Measurements from ENCODE around the gene FIS1. TPM values are rescaled to one million over a fixed set of nuclear protein-coding genes. Genes with fewer than 3 reads are reported as not detected.
"Not testable (repeated sequence)": the region's sequence is repeated elsewhere in the genome, so short reads cannot be mapped to it uniquely, and the experiment has no call there.

Gene FIS1
- total RNA-seq, 2 experiments from 2014 or later: 81.2 to 82.3 TPM

DNA sequence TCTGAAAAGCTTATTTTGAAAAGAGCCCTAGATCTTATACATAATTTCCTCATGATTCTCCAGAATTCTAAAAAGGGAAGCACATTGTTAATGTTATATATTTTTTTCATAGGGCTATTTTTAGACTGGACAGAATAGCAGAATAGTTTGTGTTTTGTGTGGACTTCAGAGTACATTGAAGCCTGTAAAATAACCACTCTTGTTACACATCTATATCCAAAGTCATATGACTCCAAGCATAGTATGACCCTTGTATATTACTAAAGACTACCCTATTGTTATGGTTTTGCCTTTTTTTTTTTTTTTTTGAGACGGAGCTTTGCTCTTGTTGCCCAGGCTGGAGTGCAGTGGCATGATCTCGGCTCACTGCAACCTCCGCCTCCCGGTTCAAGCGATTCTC is 26.1 kb upstream of the FIS1 start:
- Mint-ChIP-seq H3K4me3 (no peak overlapping the region), H3K9me3 (no peaks in the 10 kb centered on the region), H3K27me3 (peaks cover 12% of the 10 kb centered on the region), H3K27ac (no peak overlapping the region), H3K36me3 (ENCODE audit: low read depth) (no peaks in the 10 kb centered on the region), H3K4me1 (ENCODE audit: low read depth) (no peaks in the 10 kb centered on the region)
- ChIA-PET POLR2A (interaction anchor here (0.6 kb wide), 1 partner anchor 202 kb away, joined by 3 read pairs; no protein-coding TSS in a partner anchor), CTCF (interaction anchor here (0.8 kb wide), 1 partner anchor 127 kb away, joined by 6 read pairs; no protein-coding TSS in a partner anchor)
- Histone ChIP-seq H3K36me3 (ENCODE audit: insufficient read depth, low read length) (no peaks in the 10 kb centered on the region), H3K9me3 (ENCODE audit: control insufficient read depth in 1 of 2, insufficient read depth in 1 of 2, low read length in 2 of 2) (no peaks in the 10 kb centered on the region), H3K4me3 (ENCODE audit: low read length) (no peak overlapping the region), H3K27me3 (ENCODE audit: control insufficient read depth in 1 of 2, insufficient read depth in 2 of 2, low read length in 2 of 2) (peaks cover 0 to 2% of the 10 kb centered on the region in 2 experiments), H3K27ac (ENCODE audit: low read depth in 1 of 2, low read length in 2 of 2) (no peak overlapping the region), H3K4me1 (ENCODE audit: insufficient read depth, low read length) (no peaks in the 10 kb centered on the region)
- TF ChIP-seq, protein P1, sequence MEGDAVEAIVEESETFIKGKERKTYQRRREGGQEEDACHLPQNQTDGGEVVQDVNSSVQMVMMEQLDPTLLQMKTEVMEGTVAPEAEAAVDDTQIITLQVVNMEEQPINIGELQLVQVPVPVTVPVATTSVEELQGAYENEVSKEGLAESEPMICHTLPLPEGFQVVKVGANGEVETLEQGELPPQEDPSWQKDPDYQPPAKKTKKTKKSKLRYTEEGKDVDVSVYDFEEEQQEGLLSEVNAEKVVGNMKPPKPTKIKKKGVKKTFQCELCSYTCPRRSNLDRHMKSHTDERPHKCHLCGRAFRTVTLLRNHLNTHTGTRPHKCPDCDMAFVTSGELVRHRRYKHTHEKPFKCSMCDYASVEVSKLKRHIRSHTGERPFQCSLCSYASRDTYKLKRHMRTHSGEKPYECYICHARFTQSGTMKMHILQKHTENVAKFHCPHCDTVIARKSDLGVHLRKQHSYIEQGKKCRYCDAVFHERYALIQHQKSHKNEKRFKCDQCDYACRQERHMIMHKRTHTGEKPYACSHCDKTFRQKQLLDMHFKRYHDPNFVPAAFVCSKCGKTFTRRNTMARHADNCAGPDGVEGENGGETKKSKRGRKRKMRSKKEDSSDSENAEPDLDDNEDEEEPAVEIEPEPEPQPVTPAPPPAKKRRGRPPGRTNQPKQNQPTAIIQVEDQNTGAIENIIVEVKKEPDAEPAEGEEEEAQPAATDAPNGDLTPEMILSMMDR (IDR thresholded peaks at IDR 0.05): no peak
- no peak for ATAC-seq (ENCODE audit: poor library complexity)
- intact Hi-C loops (cut with DNase I, micrococcal nuclease): no loop called here
- no peak for DNase-seq

DNA sequence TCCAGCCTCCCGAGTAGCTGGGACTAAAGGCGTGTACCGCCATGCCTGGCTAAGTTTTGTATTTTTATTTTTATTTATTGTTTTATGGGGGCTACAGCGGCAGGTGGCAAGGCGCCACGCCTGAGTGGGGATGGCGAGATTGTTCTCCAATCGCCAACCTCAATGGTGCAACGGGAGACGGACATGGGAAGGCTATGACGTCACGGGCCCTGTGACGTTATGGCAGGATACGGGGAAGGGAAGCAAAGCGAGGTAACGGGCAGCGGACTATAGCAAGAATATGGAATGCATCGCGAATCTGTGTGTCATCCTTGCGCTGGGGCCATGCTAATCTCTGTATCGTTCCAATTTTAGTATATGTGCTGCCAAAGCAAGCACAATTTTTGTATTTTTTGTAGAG is 24.8 kb upstream of the FIS1 start:
- ATAC-seq (ENCODE audit: poor library complexity) (no peak), DNase-seq (no peak)
- H3K27me3 ChIP-seq (ENCODE audit: control insufficient read depth in 1 of 2, insufficient read depth in 2 of 2, low read length in 2 of 2): no peaks in the 10 kb centered on the region
- no peak overlapping the region for H3K27ac ChIP-seq (ENCODE audit: low read depth in 1 of 2, low read length in 2 of 2)
- H3K4me3 ChIP-seq (ENCODE audit: low read length): no peak overlapping the region
- ChIA-PET CTCF (no interaction called here), POLR2A (no interaction called here)
- H3K27me3 Mint-ChIP-seq: peaks cover 16% of the 10 kb centered on the region
- H3K4me1 ChIP-seq (ENCODE audit: insufficient read depth, low read length): no peaks in the 10 kb centered on the region
- no peaks in the 10 kb centered on the region for H3K36me3 Mint-ChIP-seq (ENCODE audit: low read depth)
- no peak overlapping the region for H3K4me3 Mint-ChIP-seq
- no peaks in the 10 kb centered on the region for H3K9me3 ChIP-seq (ENCODE audit: control insufficient read depth in 1 of 2, insufficient read depth in 1 of 2, low read length in 2 of 2)
- no peaks in the 10 kb centered on the region for H3K36me3 ChIP-seq (ENCODE audit: insufficient read depth, low read length)
- intact Hi-C loops (cut with DNase I, micrococcal nuclease): no loop called here
- TF ChIP-seq, protein P1 (IDR thresholded peaks at IDR 0.05): no peak
- H3K4me1 Mint-ChIP-seq (ENCODE audit: low read depth): no peaks in the 10 kb centered on the region
- no peaks in the 10 kb centered on the region for H3K9me3 Mint-ChIP-seq
- H3K27ac Mint-ChIP-seq: no peak overlapping the region

DNA sequence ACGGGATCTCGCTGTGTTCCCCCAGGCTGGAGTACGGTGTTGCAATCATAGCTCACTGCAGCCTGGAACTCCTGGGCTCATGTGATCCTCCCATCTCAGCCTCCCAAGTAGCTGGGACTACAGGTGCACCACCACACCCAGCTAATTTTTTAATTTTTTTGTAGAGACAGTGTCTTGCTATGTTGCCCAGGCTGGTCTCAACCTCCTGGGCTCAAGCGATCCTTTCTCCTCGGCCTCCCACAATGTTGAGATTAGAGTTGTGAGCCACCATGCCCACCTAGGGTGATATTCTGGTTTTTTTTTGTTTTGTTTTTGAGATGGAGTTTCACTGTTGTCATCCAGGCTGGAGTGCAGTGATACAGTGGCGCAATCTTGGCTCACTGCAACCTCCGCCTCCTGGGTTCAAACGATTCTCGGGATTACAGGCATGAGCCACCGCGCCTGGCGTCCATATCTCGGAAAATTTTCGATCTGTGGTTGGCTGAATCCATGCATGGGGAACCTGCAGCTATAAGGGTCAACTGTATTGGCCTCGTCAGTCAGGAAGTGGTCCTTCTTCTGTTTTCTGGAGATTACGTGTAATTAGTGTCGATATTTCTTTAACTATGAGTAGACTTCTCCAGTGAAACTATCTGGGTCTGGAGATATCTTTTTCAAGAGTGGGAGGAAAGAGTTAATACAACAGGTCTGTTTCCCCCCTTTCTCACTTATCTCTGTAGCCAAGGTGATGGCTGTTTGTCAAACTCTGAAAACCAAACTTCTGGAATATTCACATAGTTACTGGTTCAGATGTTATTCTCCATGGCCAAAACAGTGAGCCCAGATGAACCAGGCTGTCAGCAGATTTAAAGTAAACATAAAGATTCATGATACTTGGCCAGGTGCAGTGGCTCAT is 21.0 kb upstream of the FIS1 start:
- ATAC-seq (ENCODE audit: poor library complexity): no peak
- Histone ChIP-seq H3K27me3 (ENCODE audit: control insufficient read depth in 1 of 2, insufficient read depth in 2 of 2, low read length in 2 of 2) (no peaks in the 10 kb centered on the region), H3K4me1 (ENCODE audit: insufficient read depth, low read length) (no peaks in the 10 kb centered on the region), H3K9me3 (ENCODE audit: control insufficient read depth in 1 of 2, insufficient read depth in 1 of 2, low read length in 2 of 2) (no peaks in the 10 kb centered on the region), H3K27ac (ENCODE audit: low read depth in 1 of 2, low read length in 2 of 2) (no peak overlapping the region), H3K4me3 (ENCODE audit: low read length) (no peak overlapping the region), H3K36me3 (ENCODE audit: insufficient read depth, low read length) (no peaks in the 10 kb centered on the region)
- Mint-ChIP-seq H3K4me3 (no peak overlapping the region), H3K9me3 (no peaks in the 10 kb centered on the region), H3K27me3 (peaks cover 17% of the 10 kb centered on the region), H3K36me3 (ENCODE audit: low read depth) (no peaks in the 10 kb centered on the region), H3K27ac (no peak overlapping the region), H3K4me1 (ENCODE audit: low read depth) (no peaks in the 10 kb centered on the region)
- ChIA-PET CTCF (interaction anchor here (1.7 kb wide), 1 partner anchor 17 kb away, joined by 4 read pairs; no protein-coding TSS in a partner anchor), POLR2A (no interaction called here)
- DNase-seq: no peak
- intact Hi-C loops (cut with DNase I, micrococcal nuclease): no loop called here
- TF ChIP-seq, protein P1 (IDR thresholded peaks at IDR 0.05): no peak

DNA sequence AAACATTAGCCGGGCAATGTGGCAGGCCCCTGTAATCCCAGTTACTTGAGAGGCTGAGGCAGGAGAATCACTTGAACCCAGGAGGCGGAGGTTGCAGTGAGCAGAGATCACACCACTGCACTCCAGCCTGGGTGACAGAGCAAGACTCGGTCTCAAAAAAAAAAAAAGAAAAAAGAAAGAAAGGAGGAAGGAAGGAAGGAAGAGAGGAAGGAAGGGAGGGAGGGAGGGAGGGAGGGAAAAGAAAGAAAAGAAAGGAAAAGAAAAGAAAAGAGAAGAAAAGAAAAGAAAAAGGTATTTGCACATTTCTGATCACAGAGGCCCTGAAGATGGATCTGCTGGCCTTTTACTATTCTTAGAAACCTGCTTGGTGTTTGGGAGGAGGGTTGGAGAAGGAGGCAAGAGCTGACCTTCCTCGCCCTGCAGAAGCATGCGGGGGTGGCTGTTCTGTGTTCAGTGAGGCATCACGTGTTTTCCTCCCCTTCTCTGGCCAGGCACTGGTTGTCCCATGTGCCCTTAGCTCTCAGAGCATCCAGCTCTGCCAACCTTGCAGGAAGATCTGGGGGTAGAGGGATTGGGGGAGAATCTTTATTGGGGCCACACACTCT is 19.3 kb upstream of the FIS1 start:
- H3K27ac Mint-ChIP-seq; POLR2A ChIA-PET; H3K9me3 ChIP-seq (ENCODE audit: control insufficient read depth in 1 of 2, insufficient read depth in 1 of 2, low read length in 2 of 2); H3K4me3 ChIP-seq (ENCODE audit: low read length); H3K4me1 Mint-ChIP-seq (ENCODE audit: low read depth); H3K27me3 ChIP-seq (ENCODE audit: control insufficient read depth in 1 of 2, insufficient read depth in 2 of 2, low read length in 2 of 2); intact Hi-C loops (cut with DNase I, micrococcal nuclease); DNase-seq; H3K9me3 Mint-ChIP-seq; H3K4me1 ChIP-seq (ENCODE audit: insufficient read depth, low read length); H3K27ac ChIP-seq (ENCODE audit: low read depth in 1 of 2, low read length in 2 of 2); H3K4me3 Mint-ChIP-seq; CTCF ChIA-PET; H3K36me3 Mint-ChIP-seq (ENCODE audit: low read depth); H3K36me3 ChIP-seq (ENCODE audit: insufficient read depth, low read length); ATAC-seq (ENCODE audit: poor library complexity): not testable (repeated sequence)
- peaks cover 17% of the 10 kb centered on the region for H3K27me3 Mint-ChIP-seq
